GM19035 (cell line): ENCODE measurements around the gene TRPC1.
"Not testable (repeated sequence)": the region's sequence is repeated elsewhere in the genome, so short reads cannot be mapped to it uniquely, and the experiment has no call there.

ENCODE experiments used
- ATAC-seq: cut with Tn5 transposase; IDR thresholded peaks from one replicate; pipeline ENCODE4 v1.9.1; 2021; ENCODE audit not compliant: unreplicated experiment

Gene TRPC1

DNA sequence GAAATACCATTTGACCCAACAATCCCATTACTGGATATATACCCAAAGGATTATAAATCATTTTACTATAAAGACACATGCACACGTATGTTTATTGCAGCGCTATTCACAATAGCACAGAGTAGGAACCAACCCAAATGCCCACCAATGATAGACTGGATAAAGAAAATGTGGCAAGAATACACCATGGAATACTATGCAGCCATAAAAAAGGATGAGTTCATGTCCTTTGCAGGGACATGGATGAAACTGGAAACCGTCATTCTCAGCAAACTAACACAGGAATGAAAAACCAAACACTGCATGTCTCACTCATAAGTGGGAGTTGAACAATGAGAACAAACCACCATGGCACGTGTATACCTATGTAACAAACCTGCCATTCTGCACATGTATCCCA is 26.7 kb downstream of the TRPC1 start:
- ATAC-seq = not testable (repeated sequence)

DNA sequence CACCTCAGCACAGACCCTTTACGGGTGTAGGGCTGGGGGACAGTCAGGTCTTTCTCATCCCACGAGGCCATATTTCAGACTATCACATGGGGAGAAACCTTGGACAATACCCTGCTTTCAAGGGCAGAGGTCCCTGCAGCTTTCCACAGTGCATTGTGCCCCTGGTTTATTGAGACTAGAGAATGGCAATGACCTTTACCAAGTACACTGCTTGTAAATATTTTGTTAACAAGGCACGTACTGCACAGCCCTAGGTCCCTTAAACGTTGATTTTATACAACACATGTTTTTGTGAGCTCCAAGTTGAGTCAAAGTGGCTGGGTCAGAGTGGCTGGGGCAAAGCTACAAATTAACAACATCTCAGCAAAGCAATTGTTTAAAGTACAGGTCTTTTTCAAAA is 28.8 kb downstream of the TRPC1 start:
- ATAC-seq = not testable (repeated sequence)

DNA sequence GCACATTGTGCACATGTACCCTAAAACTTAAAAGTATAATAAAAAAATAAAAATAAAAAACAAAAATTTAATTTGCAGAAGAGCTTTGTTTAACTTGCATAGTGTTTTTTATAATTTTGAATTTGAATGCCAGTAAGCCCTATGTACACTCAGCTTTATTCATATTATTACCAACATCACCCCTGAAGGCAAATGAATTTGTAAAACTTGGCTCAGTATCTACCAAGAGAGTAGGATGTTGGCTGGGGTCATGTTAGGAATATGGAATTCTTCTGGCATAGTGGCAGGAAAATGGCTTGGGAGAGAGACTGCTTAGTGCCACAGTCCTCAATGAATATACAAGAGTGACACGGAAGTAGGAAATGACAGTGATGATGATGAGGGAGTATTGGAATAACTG is 30.7 kb downstream of the TRPC1 start:
- ATAC-seq = no peak

DNA sequence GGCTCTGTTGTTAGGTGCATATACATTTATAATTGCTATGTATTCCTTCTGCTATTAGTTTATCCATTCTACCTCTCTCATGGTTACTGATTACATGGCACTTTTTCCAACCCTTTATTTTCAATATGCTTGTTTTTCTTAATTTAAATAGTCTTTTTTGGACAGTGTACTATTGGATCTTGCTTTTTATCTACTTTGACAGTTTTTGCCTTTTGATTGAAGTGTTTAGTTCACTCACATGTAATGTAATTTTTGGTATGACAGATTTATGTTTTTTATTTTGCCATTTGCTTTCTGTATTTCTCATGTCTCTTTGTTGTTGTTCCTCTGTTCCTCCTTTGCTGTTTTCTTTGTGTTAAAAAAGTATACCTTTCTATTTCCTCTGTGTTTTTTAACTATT is 44.5 kb downstream of the TRPC1 start:
- no peak for ATAC-seq

DNA sequence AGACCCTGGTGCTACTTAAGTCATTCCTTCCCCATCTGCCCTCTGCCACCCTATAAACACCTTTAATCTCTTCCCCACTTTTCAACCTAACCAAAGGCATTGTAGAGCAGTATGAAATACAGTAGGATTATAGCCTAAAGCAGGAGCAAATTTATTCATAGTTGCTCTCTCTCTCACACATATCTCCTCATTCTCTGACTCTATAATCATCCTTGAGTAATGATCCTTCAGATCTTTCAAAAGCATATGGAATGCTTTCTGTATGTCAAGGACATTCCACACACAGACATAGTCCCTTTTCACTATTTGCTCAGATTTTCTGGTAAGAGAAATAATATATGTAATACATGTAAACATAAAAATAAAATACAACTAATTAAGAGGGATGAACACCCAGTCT is 54.1 kb downstream of the TRPC1 start:
- no peak for ATAC-seq

DNA sequence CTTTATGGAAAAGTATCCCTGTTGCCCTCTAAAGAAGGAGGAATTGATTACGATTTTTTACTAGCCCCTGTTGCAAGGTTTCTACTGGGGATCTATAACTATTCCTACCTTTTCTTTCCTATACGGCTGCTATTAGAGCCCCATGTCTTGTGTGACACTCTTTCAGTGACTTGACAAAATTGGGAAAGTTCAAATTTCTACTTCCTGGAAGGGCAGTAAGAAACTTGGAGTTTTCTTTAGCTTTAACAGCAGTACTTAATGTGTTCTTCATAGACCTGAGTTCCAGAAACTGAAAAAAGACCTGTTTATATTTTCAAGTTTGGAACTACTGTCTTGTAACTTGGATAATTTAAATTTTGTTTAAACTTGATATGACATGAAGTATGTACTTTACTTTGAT is 54.7 kb downstream of the TRPC1 start:
- ATAC-seq = no peak

DNA sequence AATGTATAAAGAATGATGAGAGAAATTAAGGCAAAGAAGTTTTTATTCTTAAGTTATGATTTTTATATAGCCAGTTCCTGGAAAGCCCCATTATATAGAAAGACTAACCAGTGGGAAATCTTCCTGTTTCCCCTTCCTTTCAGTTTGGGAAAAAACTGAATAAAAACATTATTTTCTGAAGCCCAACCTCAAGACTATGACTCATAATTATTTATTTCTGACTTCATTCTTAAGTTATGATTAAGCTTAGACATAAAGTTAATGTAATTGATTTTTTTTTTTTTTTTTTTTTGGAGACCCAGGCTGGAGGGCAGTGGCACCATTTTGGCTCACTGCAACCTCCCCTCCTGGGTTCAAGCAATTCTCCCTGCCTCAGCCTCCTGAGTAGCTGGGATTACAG is 55.8 kb downstream of the TRPC1 start:
- no peak for ATAC-seq

DNA sequence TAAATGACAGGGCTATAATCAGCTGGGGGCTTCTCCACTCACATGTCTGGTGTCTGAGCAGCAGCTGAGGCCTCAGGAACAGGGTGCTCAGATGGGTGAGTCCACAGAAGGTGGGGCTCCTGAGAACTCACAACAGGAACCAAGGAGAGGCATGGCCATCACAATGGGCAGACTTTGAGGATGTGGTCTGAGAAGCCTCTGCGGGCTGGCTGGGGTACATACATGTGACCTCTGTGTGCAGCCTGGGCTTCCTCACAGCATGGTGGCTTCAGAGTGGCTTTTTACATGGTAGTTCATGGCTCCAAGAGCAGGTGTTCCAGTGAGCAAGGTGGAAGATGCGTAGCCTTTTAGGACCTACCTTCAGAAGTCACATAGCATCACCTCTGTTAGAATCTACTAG is 58.8 kb downstream of the TRPC1 start:
- no peak for ATAC-seq

DNA sequence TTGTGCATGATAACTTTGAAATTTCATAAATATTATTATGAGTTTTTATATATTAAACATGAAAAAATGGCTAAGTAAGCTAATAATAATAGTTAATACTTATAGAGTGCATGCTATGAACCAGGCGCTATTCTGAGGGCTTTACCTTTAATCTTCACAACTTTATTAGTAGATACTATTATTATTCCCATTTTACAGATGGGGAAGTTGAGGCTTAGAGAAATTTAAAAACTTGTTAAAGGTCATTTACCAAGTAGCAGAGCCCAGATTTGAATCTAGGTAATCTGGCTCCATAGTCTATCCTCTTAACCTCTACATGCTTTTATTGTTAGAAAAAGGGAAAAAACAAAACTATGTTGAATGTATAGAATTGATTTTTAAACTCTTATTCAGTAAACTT is 60.4 kb downstream of the TRPC1 start:
- no peak for ATAC-seq

DNA sequence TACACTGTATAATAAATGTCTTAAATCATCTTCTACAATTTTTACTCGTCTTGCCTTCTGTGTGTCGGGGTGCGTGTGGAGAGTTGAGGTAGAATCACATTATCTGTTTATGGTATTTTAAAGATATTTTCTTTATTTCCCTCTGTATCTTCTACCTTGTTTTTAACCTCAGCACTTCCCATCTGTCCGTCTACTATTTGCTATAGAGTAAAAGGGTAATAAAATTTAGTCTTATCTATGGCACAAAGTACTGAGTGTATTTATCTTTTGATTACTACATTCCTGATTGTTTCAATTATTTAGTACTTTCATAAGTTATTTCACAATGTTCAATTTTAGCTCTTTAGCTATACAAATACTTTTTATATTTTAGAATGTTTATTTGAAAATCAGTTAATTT is 62.2 kb downstream of the TRPC1 start:
- ATAC-seq = no peak

DNA sequence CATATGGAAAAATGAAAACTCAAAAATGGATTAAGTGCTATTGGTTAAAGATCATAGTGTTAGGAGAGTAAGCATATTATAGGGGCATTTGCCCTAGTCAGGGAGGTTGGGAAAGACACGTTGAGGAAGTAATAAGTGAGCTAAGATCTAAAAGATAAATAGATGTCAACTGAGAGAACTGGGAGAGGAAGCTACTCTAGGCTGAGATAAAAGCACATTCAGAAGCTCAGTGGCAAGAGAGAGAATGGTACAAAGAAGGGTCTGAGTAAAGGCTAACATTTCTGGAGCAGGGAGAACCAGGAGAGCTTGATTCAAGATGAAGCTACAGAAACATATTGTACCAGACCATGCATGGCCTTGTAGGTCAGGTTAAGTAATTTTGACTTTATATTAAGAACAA is 63.9 kb downstream of the TRPC1 start:
- no peak for ATAC-seq

DNA sequence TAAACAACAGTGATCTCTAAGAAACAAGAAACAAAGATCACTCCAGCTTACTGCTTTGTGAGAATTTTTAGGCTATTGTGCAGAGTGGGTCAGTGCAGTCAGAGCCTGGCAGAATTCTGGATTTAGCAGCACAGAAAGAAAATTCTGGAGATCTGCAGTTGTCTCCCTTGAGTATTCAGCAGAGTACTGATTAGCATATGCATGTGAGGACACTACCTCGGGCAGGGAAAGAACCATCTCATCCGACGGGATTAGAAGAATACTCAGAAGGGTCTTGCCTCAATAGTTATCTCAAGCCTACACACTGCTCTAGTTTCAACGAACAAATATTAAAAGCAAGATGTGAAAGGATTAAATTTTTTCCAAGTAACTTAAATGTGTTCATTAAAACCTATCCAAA is 70.7 kb downstream of the TRPC1 start:
- ATAC-seq = no peak

DNA sequence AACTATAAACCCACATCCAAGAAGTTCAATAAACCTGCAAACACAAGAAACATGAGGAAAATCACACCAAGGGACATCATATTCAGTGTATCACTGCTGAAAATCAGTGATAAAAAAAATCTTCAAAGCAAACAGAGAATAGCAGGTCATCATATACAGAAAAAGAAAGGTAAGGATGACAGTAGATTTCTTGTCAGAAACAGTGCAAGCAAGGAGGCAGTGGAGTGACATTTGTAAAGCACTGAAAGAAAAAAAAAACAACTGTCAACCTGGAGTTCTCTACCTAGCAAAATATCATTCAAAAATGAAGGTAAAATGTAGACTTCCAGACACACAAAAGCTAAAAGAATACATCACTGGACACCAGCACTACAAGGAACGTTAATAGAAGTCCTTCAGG is 71.5 kb downstream of the TRPC1 start:
- ATAC-seq = no peak

DNA sequence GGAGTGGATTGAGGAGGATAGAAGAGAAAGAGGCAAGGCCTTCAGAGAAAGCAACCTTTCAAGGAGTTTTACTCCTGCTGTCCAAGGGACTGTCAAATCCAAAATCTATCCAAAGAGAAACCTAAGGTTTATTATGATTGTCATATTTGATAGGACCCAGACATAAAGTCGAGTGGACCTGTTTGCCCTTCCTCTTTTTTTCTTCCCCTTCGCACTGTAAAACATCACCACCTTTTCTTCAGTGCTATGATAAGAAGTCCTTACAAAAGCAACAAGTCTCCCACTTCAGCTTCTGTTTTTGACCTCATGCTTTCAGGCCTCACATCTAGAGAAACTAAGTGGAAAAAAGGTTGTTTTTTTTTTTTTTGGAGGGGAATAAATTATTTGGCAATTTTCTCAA is 73.0 kb downstream of the TRPC1 start:
- ATAC-seq = no peak

DNA sequence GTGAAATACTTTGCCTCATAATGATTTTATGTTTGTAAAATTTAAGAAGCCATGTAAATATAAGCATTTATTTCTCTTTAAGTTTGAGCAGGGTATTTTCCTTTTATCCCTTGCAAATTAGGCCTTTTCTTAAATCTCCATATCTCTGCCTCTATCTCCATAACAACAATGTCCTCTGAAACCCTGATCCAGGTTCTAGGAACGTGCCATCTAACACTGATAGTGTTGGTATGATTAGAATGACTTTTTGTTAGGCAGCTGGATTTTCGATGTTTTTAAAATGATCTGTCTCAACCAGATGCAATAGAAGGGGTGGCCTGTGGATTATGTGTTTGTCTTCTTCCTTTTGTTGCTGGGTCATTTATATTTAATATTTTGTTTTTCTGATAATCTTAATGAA is 77.9 kb downstream of the TRPC1 start:
- ATAC-seq = no peak

DNA sequence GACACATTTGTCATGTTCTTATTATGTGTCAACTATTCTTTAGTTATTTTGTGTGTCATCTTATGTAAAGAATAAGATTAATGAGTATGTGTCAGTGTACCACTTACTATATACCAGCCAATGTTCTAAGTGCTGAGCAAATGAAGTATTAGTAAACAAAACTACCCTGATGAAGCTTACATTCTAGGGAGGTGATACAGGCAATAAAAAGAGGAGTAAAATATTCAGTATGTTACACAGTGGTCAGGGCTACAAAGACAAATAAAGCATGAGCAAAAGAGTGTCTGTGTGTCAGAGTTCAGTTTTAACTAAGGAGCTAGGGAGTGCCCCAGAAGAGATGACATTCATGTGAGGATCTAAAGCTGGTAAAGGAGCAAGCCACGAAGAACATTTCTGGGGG is 79.1 kb downstream of the TRPC1 start:
- no peak for ATAC-seq

DNA sequence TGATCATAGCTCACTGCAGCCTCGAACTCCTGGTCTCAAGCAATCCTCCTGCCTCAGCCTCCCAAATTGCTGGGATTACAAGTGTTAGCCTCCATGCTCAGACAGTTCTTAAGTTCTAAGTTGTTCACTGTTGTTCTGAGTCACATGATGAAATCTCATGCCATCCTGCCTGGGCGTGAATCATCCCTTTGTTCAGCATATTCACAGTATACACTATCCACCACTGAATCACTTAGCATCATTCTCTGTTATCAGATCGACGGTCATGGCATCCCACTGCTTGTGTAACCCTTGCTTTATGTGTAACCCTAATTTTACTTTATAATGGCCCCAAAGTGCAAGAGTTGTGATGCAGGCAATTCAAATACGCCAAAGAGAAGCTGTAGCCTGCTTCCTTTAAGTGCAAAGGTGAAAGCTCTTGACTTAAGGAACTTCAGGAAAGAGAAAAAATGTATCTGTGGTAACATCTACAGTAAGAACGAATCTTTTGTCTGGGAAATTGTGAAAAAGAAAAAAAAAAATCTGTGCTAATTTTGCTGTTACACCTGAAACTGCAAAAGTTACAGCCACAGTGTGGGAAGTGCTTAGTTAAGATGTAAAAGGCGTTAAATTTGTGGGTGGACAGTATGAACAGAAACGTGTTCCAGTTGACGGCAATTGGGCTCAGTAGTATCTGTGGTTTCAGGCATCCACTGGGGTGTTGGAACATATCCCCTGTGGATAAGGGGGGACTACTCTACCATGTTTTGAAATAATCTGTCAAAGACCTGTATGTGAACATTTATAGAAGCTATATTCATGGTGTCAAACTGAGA is 84.5 kb downstream of the TRPC1 start:
- ATAC-seq = no peak

DNA sequence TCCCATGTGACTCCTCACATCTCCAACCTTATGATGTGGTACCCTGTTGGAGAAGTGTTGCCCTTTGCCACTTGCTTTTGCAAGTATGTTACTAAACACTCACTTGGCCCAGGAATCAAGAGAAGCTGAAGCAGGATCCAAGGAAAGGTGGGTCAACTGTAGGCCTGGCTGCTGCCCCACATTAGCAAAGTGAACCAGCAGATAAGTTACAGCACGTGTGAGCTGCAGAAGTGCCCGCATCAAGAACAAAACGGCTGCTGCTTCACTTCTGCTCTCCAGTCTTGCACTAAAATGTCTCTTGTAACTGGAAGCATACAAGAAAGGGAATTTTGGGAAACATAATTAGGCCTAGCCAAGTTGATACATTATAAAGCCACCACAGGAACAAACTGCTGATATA is 85.4 kb downstream of the TRPC1 start:
- ATAC-seq = no peak

DNA sequence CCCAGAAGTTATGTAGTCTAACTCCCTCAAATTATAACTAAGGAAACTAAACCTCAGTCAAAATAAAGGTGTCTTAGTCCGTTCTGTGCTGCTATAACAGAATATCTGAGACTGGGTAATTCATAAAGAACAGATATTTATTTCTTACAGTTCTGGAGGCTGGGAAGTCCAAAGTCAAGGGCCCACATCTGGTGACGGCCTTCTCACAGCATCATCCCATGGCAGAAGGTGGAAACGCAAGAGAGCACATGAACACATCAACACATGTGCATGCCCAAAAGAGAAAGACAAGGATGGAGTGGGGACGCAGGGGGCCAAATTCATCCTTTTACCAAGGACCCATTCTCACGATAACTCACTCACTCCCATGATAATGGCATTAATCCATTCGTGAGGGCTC is 92.0 kb downstream of the TRPC1 start:
- ATAC-seq = no peak

DNA sequence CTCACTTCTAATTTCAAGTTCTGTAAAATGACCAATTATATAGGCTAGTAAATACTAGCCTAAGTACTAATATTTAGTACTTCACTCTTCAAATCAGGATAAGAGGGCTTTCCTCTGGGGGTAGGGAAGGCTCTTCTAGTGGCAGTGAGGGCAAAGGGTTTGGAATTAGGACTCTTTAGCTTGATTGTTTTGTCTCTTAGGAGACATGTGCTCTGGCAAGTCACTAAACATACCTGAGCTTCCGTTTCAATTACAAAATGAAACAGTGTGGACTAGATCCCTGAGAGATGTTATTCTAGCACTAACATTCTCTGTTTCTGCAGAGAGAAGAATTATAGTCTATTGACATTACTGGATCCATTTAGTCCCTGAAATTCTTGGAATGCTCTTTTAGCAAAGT is 93.5 kb downstream of the TRPC1 start:
- no peak for ATAC-seq

DNA sequence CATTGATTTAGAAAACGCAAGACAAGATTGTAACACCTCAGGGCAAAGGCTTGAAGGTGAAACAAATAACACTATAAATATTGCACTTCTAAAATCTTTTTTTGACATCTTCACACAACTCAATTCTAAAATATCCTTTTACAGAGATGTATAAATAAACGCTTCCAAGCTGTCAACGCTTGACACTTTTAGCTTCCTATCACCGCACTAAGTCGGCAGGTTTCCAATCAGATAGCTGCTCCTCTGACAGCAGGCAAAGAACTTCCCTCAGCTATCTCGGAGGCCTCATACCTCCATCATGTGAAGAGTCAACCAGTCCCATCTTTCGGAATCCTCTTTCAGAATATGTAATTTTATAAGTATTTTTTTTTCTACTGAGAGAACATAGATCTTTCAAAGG is 94.1 kb downstream of the TRPC1 start:
- no peak for ATAC-seq

DNA sequence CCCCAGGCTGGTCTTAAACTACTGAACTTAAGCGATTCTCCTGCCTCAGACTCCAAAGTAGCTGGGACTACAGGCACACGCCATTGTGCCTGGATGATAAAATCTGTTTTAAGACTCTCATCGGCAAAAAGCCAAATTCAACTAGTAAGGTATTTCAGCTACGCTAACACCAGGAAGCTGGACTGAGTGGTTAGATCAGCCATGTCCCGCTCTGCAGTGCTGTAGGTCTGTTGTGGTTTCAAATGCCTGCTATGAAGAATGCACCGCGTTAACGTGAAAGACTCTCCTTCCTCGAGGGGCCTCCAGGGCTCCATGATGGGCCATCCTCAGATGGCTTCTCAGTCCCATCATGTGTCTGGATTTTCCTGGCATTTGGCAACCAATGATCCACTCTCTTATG is 94.8 kb downstream of the TRPC1 start:
- no peak for ATAC-seq

DNA sequence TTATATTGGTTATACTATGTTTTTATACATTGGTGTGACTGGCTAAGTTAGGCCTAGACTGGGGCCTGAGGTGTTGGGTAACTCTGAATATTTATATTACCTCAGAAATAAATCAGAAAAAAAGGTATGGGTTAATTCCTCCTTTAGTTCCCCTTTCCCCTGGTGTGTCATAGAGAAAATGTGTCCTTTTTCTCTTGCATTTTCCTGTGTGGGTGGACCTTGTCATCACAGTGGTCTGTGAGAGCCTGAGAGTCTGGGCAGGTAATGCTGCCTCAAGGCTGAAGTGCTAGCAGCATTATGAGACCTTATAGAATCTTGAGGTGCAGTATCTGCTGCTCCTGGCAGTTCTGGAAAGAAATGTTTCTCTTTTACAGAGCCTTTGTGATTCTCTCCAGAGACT is 95.3 kb downstream of the TRPC1 start:
- no peak for ATAC-seq
